Nephron progenitor cell (in vitro differentiated cells): ENCODE data around the gene GSTM2.

Experiments used
- DNase-seq: peaks from one replicate; pipeline ENCODE4 v3.0.0; 2021
- H3K27ac Mint-ChIP-seq: 2 replicates; pipeline ENCODE4 v1.8.0; 2021; ENCODE audit warnings: mild to moderate bottlenecking, moderate library complexity, mixed read lengths
- H3K27me3 Mint-ChIP-seq: 2 replicates; pipeline ENCODE4 v1.8.0; 2021; ENCODE audit warnings: mild to moderate bottlenecking, low read depth, mixed read lengths; ENCODE audit not compliant: poor library complexity
- H3K36me3 Mint-ChIP-seq: 2 replicates; pipeline ENCODE4 v1.8.0; 2021; ENCODE audit warnings: low read depth, mixed read lengths
- H3K4me1 Mint-ChIP-seq: 2 replicates; pipeline ENCODE4 v1.8.0; 2021; ENCODE audit warnings: mixed read lengths
- H3K4me3 Mint-ChIP-seq: 2 replicates; pipeline ENCODE4 v1.8.0; 2021; ENCODE audit warnings: mild to moderate bottlenecking, moderate library complexity, mixed read lengths
- H3K9me3 Mint-ChIP-seq: 2 replicates; pipeline ENCODE4 v1.8.0; 2021; ENCODE audit warnings: mild to moderate bottlenecking, moderate library complexity, mixed read lengths
- CTCF ChIP-seq: fragments of 200-600 bp; sonication (generic); IDR thresholded peaks from 2 replicates; pipeline ENCODE4 v1.5.0; 2021; ENCODE audit warnings: antibody characterized with exemption

Gene GSTM2

GRCh38 chr1:109634292-109634691 lies 33.6 kb upstream of the GSTM2 start:
- Mint-ChIP-seq H3K27ac (no peak overlapping the region), H3K4me1 (peaks cover 19% of the 10 kb centered on the region), H3K9me3 (no peaks in the 10 kb centered on the region), H3K27me3 (peaks cover 3% of the 10 kb centered on the region), H3K36me3 (peaks cover 20% of the 10 kb centered on the region), H3K4me3 (no peak overlapping the region)
- no peak for DNase-seq
- TF ChIP-seq CTCF = no peak

DNA sequence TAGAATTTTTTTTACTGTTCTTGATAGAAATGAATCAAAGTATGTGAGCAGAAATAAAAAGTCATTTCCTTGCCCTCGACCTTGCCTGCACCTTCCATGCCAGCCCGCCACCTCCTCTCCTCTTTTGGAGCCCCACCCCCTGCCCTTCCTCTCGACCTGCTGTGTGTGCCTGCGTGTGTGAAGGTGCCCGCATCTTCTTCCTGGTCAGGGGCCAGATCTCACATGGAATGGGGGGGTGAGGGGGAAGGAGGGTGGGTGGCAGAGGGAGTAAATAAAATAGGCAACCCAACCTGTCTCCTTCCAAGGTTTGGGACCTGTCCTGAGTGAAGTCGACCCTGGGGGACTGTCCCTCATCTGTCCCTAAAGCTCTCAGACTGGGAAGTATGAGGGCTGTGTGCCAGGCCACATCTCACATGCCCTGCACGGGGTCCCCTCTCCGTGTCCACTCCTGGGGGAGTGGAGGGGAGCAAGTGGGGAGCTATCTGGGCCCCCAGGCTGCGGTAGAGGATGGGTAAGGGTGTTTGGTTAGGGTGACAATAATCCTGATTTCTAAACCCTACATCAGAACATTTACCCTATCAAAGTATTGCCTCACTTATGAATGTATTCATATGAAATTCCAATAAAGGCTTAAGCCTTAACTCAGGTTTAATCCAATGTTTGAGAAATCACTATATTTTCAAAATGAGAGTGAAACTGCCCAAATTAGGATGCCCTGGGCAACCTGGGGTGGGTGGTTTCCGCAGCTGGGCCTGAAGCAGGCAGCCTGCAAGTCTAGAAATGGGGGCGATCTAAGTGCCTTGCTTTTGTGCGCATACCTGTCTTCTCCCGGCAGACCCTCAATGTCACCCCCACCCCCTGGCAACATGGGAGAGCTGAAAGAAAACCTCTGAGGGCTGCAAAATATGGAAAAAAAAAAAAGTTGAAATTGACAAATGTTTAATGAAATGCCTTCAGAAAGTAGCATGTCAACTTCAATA lies 32.8 kb upstream of the GSTM2 start:
- H3K27ac Mint-ChIP-seq = no peak overlapping the region

GRCh38 chr1:109635862-109636200 lies 32.0 kb upstream of the GSTM2 start:
- Mint-ChIP-seq H3K27me3 (peaks cover 3% of the 10 kb centered on the region), H3K27ac (no peak overlapping the region), H3K4me3 (no peak overlapping the region), H3K36me3 (peaks cover 11% of the 10 kb centered on the region), H3K4me1 (peaks cover 23% of the 10 kb centered on the region), H3K9me3 (no peaks in the 10 kb centered on the region)
- no peak for TF ChIP-seq CTCF
- no peak for DNase-seq

More for the DNA sequence above, 32.8 kb upstream of the GSTM2 start:
- H3K4me1 Mint-ChIP-seq = peaks cover 21% of the 10 kb centered on the region
- no peak for TF ChIP-seq CTCF
- no peaks in the 10 kb centered on the region for H3K9me3 Mint-ChIP-seq
- H3K27me3 Mint-ChIP-seq = peaks cover 3% of the 10 kb centered on the region
- DNase-seq = no peak
- H3K4me3 Mint-ChIP-seq = no peak overlapping the region
- peaks cover 13% of the 10 kb centered on the region for H3K36me3 Mint-ChIP-seq

GRCh38 chr1:109636201-109636952 lies 31.5 kb upstream of the GSTM2 start:
- H3K36me3 Mint-ChIP-seq = peaks cover 7% of the 10 kb centered on the region
- no peak for TF ChIP-seq CTCF
- H3K27me3 Mint-ChIP-seq = peaks cover 8% of the 10 kb centered on the region
- no peak overlapping the region for H3K27ac Mint-ChIP-seq
- no peak for DNase-seq
- H3K4me1 Mint-ChIP-seq = peaks cover 23% of the 10 kb centered on the region
- H3K4me3 Mint-ChIP-seq = no peak overlapping the region
- no peaks in the 10 kb centered on the region for H3K9me3 Mint-ChIP-seq

DNA sequence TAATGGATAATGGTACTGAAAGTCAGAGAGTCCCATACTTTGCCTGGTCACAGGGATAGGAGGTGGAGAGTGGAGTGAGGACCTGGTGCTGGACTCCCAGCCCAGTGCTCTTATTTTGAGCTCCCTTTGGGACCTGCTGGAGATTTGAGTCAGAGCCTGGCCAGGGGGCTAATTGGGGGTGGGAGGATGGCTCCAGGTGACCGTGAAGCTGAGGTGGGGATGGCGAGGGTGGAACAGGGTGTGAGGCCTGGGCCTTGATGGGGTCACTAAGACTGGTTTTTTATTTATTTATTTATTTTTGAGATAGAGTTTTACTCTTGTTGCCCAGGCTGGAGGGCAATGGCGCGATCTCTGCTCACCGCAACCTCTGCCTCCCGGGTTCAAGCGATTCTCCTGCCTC lies 30.4 kb upstream of the GSTM2 start:
- TF ChIP-seq CTCF = no peak
- peaks cover 13% of the 10 kb centered on the region for H3K27me3 Mint-ChIP-seq
- H3K27ac Mint-ChIP-seq = no peak overlapping the region
- H3K4me1 Mint-ChIP-seq = peaks cover 17% of the 10 kb centered on the region
- no peaks in the 10 kb centered on the region for H3K9me3 Mint-ChIP-seq
- H3K36me3 Mint-ChIP-seq = no peaks in the 10 kb centered on the region
- H3K4me3 Mint-ChIP-seq = no peak overlapping the region
- DNase-seq = no peak
